Measurements from ENCODE around the gene DKK3.

Gene DKK3

DNA sequence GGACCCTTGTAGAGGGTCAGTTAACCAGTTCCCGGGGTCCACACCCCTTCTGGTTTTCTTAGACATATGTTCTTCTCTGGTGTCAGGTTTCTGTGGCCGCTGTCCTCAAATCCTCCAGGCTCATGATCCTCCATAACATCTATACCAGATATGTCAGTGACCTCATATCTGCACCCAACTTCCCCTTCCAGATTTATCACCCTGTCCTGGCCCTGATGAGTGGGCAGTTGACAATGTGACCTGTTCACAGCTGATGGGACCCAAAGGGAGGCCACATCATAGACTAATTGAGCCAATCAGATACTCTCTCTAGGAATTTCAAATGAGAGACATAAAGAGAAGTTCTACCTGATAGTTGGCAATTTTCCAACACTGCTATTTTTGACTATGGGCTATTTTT lies 5.1 kb downstream of the DKK3 start:
- DNase-seq = no peak

DNA sequence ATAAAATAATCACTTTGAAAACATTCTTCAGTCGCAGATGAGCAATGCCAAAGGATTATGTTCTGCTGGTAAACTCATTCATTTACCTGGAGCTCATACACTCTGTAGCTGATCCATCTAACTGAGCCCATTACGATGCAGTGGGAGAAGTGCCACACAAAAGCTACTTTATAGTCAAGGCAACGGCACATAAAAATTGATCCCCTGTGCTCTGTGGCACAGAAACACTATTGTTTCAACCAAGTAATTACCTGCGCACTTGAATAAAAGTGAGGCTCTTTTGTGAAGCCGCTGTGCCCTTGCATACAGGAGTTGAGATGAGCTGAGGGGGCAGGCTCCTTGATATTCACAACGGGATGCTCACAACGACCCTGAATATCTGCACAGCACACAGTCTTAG lies 7.2 kb downstream of the DKK3 start:
- no peak for DNase-seq

DNA sequence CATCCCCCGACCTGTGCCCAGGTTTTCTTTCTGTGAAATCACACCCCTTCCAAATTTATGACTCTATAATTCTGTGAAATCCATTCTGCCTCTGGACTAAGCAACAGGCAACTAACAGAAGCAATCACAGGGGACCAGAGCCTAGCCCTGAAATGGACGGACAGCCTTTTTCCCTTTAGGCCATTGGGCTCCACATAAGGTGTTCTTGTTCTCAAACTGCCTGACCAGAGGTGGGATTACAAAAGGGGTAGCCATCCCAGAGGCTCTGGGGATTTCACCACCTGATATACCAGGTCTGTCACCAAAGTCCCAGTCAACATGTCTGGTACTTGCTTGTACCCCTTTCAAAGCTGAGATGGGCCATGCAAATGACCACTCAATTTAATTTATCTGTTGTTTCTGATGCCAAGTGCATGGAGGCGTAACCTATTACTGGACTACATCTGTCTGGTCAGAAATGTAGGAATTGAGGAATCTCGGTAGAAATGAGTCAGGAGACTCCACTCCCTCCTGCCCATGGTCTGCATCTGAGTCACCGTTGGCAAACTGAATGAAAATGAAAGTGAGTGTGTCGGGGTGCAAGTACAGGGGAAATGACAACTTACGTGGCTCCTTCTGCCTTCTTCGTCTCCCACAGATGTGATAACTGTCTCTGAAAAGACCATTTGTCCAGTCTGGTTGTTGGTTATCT lies 10.2 kb downstream of the DKK3 start:
- DNase-seq = no peak

DNA sequence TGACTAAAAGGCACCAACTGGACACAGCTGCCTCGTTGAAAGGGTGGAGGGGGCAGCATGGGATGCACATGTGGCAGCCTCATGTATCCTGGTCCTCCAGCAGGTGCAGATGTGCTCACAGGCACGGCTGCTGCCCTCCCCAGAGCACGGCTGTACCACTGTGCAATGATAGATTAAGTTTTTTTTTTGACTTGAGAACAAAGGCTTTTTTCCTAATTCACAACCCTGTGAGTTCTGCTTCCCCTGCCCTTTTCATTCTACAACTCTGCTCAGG lies 11.4 kb downstream of the DKK3 start:
- DNase-seq = no peak

DNA sequence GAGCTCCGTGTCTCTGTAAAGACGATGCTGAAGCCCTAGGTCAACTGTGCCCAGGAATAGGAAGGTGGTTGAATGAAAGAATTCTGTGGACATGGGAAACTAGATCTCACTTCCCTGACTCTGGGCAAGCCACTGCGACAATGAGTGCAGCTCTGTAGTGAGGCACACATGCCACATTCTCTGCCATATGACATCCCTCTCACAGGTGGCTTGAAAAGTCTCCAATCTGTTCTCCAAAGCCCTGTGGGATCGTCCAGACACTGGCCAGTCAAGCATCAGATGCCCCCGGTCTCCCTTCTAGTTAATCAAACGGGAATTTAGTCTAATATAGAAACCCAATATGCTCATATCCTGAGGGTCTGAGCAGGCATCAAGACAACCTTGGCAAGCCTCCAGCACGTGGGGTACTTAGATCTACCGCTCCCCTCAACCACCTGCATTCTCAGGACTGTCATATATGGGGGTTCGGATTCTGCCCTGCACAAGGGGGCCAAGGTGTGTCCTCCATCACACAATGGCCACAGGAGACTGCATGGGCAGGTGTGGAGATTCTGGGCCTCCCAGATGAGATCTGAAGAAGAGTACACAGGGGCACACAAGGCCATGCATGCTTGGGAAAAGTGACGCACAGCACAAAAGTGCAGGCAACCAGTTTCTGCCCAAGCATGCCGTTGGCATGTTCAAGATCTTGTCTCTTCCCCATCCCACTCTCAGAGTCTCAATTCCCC lies 11.9 kb downstream of the DKK3 start:
- no peak for DNase-seq

DNA sequence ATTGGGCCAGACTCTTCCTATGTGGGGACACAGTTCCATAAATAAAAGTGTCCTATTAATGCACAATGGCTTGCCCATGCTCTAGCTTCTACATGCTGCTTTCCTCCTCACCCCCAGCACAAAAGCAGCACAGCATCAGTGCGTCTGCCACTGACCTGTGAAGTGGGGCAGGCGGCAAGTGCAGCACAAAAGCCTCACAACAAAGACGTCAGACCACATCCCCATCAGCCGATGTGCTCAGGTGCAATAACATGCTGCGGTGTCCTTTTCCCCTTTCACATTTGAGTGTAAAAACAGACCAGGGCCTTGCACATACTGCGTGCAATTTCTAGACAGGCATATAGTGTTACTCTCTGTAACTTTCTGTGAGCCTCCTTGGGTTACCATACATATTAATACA lies 12.8 kb downstream of the DKK3 start:
- DNase-seq = no peak

DNA sequence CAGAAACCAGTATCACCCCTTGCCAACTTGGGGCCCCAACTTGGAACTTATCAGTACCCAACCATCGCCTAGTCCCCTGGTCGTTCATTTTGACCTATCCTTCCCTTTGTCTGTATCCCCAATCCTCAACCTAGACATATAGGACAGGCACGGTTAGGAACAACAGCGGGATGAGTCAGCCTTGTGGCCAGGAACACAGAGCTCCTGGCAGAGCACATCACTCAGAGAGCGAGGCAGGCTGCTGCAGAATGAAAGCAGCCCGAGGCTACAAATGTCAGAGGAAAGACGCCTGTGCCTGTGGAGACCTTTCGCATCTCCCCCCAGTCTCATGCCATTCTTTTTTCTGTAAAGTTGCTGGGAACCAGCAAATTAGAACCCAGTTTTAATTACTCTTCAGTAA lies 14.6 kb downstream of the DKK3 start:
- DNase-seq = no peak

DNA sequence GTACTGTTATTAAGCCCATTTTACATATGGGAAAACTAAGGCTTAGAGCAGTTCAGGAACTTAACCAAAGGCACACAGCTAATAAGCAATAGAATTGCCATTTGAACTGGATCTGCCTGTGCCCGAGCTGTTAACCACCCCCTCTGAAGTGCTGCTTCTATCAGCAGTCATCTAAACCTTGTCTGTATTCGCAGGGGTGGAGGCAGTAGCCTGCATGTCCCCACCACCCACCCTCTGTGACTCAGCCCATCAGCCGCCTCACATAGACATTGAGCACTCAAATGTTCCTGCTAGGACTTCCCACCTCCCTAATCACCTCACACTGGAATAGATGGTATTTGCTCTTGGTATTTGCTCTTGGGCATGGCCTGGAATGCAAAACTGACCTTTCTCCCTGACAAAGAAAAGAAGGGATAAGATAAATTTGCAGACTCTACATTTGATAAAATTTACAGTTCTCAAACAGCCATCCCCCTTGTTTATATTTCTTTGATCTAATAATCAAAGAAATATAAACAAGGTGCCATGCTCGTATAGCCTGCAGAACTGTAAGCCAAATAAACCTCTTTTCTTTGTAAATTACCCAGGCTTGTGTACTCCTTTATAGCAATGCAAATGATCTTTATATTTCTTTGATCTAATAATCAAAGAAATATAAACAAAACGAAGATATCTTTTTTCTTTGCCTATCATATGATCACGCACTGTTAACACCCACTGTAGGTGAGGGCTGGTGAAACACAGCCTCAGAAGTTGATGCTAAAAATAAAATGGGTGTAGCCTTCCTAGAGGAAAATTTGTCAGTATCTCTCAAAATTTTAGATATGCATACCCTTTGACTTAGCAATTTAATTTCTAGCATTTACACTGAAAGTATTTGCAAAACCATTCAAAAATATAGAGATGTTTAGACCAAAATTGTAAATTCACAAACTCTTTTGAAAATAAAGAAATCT lies 15.9 kb downstream of the DKK3 start:
- no peak for DNase-seq

DNA sequence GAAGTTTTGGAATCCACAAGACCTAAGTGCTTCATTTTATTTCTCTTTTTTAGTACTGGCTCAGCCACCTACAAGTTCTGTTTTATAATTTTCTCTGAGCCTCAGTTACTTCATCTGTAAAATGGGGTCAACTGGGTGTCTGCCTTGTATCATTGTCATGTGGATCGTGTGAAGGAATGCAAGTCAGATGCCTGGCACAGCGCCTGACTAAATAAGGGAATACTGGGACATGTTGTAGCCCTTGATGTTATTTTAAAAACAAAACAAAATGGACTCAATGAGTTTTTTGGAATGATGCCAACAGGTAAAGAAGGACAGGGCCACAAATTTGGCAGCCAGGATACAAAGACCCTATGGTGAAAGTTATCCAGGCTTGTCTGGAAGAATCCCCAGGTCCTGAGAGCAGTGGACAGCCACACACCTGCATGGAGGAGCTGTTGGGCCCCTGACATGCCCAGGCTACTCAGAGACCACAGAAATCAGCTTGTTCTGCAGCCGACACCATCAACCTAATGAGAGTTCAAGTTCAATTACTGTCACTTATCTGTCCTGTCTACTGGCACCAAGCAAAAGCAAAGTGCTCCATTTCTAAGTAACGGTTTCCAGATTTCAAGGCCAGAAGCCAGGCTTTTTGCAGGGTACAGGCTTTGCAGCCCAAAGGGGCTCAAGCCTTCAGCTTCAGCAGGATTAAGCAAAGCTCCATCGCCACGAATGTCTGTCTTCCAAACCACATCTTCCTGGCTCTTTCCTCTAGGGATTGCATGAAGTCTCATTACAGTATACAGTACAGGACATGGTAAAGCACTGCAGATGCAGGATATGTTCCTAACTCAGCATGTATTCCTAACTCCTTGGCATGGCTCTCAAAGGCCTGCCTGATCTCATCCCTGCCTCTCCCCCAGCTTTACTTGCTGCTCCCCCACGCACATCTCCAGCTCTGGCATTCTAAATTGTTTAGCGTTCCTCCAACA lies 18.4 kb downstream of the DKK3 start:
- DNase-seq = no peak

DNA sequence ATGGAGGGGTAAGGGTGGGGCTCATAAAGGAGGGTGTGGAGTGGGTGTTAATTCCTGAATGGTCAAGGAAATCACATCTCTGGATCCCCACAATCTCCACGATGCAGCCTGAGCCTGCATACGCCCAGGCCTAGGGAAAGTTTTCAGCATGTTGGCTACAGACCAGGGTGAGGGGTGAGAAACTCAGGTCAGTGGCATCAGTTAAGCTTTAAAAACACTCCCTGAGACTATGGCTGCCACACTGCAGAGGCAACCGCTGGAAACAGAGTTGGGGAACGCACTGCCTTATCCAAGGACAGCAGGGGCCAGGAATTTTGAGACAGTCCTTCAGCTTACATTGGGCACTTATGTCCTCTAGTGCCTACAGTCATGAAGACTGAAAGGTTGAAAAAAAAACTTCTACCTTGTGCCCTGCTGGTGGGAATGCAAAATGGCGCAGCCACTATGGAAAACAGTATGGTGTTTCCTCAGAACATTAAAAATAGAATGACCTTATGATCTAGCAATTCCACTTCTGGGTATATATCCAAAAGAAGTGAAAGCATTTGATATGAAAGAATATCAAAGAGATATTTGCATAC lies 19.7 kb downstream of the DKK3 start:
- no peak for DNase-seq

DNA sequence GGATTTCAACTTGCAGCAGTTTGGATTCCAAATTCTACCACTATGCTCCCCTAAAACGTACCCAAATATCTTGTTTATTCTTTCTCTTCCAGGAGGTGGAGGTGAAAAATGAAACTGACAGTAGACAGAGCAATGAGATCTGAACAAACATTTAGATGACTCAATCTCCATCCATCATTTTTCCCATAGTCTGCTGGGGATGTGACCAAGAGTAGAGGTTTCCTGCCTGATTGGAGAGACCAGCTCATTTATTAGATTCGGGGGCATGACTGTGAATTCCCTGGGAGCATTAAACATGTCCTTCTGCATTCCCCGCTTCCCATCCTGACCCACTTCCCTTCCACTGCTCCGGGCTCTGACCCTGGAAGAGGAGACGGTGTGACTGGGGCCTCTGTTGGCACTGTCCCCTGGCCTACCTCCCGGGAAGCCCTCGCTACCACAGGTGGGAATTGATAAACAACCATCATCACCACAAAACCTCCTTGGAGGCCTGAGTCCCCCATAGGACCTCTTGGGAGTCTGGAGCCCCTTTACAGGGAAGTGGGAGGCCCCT lies 20.3 kb downstream of the DKK3 start:
- DNase-seq = no peak

DNA sequence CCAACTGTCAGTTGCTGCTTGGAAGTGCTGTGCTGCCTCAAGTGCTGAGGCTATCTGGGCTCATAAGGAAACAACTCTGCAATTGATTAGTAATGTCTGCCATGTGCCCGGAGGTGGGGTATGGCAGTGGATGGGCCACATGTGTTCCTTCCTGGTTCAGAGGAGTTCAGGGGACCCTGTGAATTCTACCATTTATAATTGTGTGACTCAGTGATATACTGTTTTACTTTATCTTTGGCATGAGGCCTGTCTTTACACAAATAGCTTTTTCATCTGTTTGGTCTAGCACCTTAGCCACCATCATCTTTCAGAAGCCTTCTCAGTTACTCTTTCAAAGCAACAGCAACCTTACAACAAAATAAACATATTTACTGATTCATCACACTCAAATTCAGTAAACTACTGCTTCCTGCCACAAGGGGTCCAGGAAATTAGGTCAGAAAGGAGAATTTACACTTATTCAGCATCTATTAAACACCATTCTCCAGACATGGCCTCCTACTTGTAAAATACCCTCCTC lies 20.9 kb downstream of the DKK3 start:
- DNase-seq = no peak

DNA sequence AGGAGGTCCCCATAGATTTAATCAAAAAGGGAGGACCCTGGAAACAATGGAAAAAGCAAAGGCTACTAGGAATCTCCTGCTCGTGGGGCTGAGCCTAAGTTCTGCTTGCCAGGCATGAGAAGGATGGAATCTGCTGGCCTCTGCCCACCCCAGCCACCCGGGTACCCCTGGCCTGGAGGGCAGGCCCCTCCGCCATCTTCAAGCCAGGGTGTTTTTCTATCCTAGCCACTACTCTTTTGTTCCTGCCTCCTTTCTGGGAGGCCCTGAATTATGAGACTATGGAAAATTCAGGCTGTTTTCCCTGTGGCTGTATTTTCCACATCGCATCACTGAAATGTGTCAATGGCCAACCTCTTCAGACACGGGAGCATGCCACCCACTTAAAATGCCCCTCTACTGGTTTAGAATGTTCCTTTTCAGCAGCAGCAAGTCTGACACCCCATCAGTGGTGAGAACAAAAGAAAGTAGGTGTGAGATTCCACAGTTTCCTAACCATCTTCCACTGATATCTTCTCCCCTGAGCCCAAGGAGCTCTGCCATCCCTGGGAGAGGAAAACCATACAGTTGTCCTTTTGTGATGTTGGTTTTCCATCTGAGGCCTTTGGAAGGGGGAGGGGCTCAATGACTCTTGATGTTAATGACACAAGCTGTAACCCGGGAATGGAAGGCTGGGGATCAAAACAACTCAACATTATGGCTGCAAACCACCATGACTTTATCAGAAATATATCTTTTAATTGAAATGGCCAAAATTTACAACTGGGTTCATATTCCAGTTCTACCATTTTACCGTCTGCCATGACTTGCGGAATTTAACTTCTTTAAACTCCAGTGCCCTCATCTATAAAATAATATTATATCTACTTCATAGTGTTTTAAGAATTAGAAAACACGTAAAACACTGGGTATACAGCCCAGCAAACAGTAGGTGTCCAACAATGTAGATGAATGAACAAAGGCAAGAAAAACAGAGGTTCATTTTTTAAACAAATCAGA lies 22.2 kb downstream of the DKK3 start:
- DNase-seq = no peak

DNA sequence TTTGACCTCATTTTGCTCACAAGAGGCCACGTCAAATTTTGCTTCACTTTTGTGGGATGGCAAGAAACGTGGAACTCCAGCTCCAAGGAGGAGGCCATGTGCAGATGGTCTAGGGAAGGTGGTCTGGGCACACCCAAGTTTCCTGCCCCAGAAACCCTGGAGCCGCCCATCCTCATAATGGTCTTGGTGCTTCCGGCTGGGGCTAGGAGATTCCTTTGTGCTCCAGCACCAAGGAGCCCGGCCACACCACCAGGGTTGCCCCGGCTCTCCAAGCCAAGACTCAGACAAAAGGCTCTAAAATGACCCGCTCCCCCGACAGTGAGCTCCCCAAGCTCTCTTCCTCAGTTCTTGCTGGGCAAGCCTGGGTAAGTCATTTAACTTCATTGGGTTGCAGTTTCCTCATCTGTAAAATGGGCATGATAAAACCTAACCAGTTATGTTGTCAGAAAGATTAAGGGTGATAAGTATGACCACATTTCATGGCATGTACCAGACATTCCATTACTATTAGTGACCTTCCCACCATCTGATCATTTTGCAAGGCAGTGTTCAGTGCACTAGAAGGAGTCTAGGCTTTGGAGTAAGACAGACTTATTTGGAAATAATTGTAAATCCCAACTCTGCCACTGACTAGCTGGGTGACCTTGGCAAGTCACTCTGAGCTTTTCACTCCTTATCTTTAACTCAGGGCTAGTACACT lies 23.3 kb downstream of the DKK3 start:
- DNase-seq = no peak

DNA sequence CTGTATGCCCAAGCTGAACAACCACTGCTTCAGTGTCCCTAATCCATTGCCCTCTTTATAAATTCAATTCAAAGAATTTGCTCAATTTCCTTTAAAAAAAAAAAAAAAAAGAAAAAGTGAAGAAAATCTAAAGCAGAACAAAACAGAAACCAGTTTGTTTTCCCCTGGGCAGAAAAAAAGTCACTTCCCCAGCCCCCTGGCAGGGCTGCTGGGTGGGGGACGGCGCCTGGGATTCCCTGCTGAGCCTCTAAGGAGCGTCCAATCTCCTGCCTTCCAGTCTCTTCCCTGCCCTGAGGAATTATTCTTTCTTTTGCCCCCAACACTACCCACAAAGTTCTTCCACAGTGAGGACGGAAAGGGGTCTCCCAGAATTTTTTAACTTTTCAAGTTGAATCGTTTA lies 23.9 kb downstream of the DKK3 start:
- DNase-seq = no peak

DNA sequence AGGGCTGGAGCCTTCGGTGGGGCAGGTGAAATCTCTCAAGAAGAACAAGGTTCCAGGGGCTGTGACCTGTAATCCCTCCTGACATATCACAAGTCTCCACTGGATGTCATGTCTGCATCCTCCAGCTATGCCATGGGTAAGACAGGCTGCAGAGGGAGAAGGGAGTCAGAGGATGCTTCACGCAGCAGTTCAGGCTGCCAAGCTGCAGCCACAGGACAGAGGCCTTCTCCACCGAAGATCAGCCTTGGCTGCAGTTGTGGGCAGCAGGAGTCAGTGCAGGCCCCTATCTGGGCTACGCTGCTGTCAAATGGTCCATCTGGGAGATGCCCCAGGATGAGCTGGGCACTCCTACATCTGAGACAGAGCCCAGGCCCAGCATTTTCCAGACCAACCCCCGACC lies 25.0 kb downstream of the DKK3 start:
- DNase-seq = no peak

DNA sequence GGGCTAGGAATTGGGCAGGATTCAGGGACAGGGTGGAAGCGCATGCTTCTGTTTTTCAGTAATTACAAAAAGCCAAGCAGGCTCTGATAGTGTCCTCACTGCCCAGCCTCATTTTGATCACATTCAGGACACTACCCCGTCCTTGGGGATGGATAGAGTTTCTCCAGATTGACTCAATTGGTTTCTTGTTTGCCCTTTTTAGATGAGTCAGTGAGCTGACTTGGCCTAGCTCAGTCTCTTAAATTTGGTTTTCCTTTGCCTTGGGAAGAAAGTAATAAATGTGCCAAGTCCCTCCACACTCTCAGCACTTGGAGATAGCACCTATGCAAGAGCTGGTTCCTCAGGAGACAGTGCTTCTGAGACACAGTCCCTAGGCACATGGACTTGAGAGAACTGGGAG lies 25.5 kb downstream of the DKK3 start:
- no peak for DNase-seq

DNA sequence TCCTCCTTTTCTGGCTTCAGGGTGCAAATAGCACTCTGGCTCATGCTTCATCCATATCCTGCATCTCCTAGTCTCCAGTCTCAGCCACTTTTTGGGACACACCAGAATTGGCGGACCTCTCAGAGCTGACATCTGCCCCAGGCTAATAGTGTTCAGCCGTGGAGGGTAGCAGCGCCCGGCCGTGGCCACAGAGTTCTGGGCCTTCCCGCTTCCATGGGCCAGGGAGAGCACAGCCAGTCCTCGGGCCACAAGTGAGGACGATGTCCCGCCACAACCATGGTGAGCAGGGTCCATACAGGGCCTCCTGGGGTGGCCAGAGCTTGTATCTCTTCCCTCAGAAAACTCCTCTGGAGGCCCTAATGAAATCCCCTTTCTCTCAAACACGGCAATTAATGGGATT lies 26.0 kb downstream of the DKK3 start:
- no peak for DNase-seq

DNA sequence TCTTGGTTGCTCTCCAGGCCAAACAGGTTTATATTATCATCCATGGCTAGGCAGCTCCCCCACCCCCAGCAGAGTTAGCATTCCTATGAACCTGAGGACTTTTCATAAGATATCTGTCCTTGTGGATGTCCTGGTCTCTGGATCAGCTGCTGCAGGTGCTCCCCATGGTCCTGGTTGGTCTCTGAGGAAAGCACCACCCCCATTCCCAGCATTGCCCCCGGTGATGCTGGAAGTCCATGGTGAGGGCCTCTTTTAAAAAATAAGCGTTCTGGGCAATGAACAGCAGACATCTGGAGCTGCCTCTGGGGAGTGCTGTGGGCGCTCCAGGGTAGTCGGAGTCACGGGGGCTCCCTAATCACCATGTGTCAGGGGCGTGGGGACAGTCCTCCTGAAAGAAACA lies 26.6 kb downstream of the DKK3 start:
- no peak for DNase-seq

DNA sequence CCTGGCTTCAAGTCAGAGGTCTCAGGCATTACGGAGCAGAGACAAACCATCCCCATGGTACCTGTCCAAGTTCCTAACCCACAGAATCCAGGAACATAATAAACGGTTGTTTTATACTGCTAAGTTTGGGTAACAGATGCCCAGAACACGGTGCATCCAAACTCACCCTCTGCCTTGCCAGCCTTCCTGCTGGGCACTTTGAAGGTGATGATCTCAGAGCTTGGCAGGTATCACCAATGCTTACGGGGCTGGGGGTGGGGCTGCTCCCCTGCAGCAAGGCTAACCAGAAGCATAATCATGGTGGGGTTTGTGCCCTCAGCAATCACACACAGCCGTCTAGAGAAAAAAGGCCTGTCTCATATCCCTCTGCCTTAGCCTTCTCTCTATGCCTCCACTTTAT lies 27.1 kb downstream of the DKK3 start:
- no peak for DNase-seq
